COLO829 (cell line): ENCODE measurements around the gene GRIN2C.
"Not testable (repeated sequence)": the region's sequence is repeated elsewhere in the genome, so short reads cannot be mapped to it uniquely, and the experiment has no call there.

Experiments
- DNase-seq: peaks from one replicate; pipeline ENCODE4 v3.0.0; 2012; ENCODE audit warnings: low spot score

GRIN2C gene

DNA sequence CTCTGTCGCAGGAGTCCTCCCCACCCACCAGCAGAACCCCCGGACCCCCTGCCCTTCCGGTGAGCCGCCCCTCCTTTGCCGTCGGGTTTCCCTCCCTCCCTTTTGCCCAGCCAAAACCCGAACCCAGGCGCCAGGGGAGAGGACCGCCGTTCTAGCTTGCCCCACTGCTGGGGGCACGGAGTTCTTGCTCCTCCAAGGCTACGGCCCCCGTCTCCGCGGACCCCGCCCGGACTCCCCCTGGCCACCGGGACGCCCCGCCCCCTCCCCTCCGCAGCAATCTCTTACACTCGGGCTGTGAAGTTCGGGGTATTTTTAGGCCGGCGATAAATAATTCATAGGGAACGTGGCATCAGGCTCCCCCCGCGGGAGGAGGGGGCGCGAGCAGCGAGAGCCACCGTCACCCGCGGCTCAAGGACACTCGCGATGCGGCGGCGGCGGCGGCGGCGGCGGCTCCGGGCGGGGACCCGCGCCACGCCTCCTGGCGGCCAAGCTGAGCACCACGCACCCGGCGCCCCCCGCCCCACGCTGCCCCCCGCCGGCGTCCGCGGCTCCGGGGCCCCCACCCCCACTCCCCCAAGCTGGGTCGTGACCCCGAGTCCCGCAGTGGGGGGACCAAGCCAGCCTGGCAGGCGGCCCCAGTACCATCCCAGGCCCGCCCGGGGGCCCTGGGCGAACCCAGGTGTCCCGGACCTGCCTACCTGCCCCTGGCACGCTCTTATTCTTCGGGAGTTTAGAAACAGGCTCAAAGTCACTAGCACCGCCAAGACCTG lies at the start of gene GRIN2C:
TSS of gene GRIN2C (minus strand) at position 427 of the 770 bp plus-strand sequence. CDS start 4,793 bp downstream, outside the sequence.
- DNase-seq, result no peak

DNA sequence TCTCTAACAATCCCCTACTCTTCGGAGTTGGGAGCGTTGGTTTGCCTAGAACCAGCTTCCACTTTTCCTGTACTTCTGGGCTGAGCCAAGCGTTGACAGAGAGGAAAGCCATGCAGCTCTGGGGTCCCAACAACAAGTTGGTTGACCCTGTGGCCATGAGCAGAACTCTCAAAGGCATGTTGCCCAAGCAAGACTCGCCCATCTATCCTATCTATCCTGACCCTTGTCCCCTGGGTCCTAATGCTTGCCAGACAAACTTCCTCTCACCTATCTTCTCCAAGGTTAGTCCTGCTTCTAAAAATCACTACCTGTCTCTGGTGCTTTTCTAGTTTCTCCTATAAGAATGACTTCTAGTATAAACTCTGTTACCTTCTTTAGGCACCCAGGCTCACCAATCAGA lies 49.4 kb upstream of the GRIN2C start:
- DNase-seq, result not testable (repeated sequence)

DNA sequence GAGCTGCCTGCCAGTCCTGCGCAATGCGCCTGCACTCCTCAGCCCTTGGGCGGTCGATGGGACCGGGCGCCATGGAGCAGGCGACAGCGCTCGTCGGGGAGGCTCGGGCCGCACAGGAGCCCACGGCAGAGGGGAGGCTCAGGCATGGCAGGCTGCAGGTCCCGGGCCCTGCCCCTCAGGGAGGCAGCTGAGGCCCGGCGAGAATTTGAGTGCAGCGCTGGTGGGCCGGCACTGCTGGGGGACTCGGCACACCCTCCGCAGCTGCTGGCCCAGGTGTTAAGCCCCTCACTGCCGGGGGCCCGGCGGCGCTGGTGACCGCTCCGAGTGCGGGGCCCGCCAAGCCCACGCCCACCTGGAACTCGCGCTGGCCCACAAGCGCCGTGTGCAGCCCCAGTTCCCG lies 47.3 kb upstream of the GRIN2C start:
- no peak for DNase-seq

DNA sequence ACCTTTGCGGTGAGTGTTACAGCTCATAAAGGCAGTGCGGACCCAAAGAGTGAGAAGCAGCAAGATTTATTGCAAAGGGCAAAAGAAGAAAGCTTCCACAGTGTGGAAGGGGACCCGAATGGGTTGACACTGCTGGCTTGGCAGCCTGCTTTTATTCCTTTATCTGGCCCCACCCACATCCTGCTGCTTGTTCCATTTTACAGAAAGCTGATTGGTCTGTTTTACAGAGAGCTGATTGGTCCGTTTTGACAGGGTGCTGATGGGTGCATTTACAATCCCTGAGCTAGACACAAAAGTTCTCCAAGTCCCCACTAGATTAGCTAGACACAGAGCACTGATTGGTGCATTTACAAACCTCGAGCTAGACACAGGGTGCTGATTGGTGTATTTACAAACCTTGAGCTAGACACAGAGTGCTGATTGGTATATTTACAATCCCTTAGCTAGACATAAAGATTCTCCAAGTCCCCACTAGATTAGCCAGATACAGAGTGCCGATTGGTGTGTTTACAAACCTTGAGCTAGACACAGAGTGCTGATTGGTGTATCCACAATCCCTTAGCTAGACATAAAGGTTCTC lies 46.6 kb upstream of the GRIN2C start:
- DNase-seq, result not testable (repeated sequence)

- no peak for DNase-seq
These were observed 45.2 kb upstream of the GRIN2C start for GRCh38 chr17:74904687-74905409.

DNA sequence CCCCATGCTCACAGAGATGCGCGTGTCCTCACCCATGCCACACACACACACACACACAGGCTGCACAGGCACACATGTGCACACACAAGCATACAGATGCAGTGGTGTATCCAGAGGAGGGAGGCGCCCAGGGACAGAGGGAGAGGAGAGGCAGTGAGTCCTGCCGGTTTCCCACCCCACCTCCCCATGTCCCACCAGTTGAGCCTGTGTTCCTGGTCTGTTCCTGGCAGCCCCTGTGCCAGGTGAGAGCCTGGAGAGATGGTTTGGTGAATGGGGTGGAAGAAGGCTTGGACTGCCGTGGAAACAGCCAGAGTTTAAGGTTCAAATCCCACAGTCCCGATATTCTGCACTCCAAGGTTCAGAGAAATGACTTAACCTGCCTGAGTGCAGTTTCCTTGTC lies 44.0 kb upstream of the GRIN2C start:
- DNase-seq, result no peak

DNA sequence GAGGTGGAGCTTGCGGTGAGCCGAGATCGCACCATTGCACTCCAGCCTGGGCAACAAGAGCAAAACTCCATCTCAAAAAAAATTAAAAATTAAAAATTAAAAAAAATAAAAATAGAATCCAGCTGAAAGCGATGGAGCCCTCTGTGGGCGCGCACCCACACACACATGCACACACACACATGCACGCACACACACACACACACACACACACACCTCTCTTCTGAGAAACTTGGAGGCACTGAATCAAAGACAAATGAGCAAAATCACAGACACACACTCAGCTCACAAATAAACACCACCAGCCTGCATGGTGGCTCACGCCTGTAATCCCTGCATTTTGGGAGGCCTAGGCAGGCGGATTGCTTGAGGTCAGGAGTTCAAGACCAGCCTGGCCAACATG lies 43.3 kb upstream of the GRIN2C start:
- DNase-seq, result no peak

DNA sequence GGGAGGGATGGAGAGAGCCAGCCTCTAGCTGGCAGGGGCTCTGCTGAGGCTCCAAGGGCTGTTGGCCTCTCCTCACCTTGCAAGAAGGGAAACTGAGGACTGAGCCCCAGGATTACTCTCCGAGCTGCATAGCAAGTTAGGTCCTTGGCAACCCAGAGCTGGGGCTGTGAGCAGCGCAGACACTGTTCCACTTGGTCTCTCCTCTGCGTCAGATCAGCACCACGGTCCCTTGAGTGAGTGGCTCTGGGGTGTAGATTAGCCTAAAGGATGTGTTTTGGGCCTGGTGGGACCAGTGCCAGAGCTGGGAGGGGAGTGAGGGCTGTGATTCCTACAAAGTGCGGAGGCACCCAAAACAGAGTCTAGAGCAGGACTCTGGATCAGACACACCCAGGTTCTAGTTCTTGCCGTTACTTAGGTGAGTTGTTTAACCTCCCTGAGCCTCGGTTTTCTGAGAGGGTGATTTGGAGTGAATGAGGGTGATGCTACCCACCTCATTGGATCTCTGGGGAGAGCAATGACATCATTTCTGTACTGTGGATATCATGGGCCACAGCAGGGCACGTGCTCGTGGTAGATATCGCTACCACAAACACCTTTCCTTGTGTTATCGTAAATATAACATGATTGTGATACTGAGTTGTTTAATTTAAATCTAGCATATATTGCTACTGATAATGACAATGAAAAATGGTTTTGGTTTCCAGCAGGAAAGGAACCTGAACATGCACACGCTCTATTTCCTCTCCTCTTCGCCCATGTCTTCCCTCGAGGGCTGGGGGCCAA lies 41.9 kb upstream of the GRIN2C start:
- no peak for DNase-seq

GRCh38 chr17:74900208-74900607 lies 40.5 kb upstream of the GRIN2C start:
- no peak for DNase-seq

GRCh38 chr17:74898376-74898946 lies 38.8 kb upstream of the GRIN2C start:
- DNase-seq, result no peak

GRCh38 chr17:74893936-74894671 lies 34.4 kb upstream of the GRIN2C start:
- DNase-seq, result no peak

GRCh38 chr17:74892974-74893911 lies 33.6 kb upstream of the GRIN2C start, which contains the start of gene FADS6:
TSS of gene FADS6 (minus strand) at chr17:74893633. CDS start at chr17:74893595, 38 bp downstream.
- no peak for DNase-seq

GRCh38 chr17:74892013-74892841 lies 32.5 kb upstream of the GRIN2C start:
- DNase-seq, result no peak

DNA sequence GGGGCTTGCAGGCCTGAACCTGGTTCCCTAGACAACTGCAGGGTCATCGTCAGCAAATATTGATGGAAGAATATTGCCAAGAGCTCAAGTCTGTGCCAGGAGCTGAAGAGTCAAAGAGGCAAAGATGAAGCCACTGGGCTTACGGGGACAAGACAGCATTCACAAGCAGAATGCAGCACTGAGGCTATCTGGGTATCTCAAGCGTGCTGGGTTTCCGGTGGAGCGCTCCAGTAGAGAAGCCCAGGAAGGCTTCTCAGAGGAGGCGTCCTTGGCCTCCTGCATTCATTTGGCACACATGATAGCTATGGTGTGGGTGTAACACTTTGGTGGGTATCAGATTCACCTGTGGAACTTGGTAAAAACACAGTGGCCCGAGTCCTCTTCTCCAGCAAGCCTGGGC lies 30.9 kb upstream of the GRIN2C start:
- DNase-seq, result no peak

- DNase-seq, result no peak
These were observed 28.8 kb upstream of the GRIN2C start for GRCh38 chr17:74888469-74888868.

DNA sequence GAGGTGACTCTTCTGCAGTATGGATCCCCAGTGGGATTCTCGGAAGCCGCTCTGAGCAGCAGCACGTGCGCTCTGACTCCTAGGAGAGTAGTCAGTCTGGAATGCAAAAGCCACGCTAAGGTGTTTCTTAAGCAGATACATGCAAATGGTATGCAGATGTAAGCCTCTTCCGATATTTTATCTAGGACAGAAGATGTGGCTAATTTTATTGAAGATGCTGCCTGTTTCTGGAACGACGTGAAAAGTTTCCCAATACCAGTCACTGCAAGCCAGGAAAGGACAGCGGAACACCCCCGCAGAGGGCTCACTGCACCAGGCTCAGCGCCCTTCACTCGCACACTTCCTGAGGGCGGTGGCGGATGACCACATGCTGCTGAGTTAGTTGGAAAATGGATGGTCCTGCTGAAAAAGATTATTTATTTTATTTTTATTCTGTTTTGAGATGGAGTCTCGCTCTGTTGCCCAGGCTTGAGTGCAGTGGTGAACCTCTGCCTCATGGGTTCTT lies 23.6 kb upstream of the GRIN2C start:
- no peak for DNase-seq

DNA sequence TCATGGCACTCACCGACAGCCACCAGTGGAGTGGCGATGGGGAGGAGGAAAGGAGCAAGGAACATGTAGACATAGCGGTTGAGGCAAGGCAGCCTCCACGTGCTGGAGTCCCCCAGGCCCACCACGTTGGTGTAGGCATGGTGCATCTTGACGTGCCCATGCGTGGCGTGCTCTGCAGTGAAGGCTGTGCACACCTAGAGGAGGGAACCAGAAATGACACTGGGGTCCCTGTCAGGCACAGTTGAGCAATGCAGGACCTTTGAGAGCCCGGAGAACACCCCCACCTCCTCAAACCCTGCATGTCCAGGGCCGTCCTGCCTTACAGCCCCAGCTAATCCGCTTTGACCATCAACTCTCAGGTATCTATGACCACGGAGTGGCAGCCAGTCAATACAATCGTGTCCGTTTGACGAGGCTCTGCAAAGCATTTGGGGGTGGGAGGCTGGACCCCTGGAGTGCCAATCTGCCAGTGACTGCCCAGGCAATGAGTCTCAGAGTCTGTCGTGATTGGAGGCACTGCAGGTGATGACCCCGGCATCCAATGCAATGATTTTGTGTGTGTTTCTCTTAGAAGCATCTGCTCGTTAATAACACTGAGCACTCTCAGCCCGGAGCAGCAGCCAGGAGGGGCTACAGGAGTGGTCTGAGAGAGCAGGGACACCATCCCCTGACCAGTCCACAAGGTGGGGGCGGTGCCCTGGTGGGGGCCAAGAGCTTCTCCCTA lies 23.0 kb upstream of the GRIN2C start:
- DNase-seq, result no peak

- DNase-seq, result no peak
These were observed 21.4 kb upstream of the GRIN2C start for GRCh38 chr17:74881073-74881472.
